GM19351 (cell line): ENCODE measurements around the gene C3orf18.
"Not testable (repeated sequence)": the region's sequence is repeated elsewhere in the genome, so short reads cannot be mapped to it uniquely, and the experiment has no call there.

Experiments
- ATAC-seq: cut with Tn5 transposase; IDR thresholded peaks from one replicate; pipeline ENCODE4 v1.9.1; 2021; ENCODE audit warnings: mild to moderate bottlenecking, moderate library complexity; ENCODE audit not compliant: unreplicated experiment

The C3orf18 gene

DNA sequence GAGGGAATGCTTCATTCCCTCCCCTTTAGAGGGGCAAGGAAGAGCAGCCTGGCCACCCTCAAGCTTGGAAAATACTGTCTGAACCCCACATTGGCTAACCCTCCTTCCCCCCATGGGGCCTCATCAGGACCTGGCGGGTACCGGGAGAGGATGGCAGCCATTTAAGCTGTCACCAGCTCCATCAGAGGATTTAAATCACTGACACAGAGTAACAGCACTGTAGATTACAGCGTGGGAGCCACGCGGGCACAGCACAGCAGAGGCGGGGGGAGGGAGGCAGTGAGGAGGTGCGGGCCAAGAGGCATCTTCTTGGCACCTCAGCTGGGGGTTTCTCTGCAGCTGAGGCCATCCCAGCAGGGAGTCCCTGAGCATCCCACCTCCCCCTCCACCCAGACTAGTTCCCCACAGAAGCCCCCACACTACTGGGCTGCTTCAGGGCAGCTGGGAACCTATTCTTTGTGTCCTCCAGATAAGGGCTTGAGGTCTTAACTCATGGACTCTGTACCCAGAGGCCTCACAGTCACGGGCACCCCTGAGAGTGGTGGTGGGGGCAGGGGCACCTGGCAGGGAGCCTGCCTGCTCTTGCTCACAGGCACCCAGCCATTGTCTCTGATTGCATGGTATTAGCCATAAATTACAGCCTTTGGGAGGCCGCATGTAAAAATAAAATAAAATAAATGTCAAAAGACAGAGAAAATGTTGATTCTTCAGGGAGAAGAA lies 42.2 kb downstream of the C3orf18 start:
- ATAC-seq: no peak

DNA sequence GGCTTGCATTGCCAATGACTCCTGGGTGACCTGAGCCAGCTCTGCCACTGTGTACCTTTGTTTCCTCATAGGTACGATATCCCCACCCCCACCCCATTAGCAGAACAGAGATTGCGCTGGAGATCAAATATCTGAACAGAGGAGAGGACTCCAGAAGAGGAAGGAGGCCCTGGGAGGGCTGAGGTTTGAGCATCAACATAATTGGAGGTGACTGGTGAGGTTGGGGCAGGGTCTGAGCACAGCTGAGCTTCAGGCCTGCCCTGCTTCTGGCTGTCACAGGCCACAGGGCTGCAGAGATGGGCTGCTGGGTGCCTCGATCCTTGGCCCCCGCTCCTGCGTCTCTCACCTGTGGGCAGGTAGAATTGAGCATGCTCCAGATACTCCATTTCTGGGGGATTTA lies 42.8 kb downstream of the C3orf18 start:
- ATAC-seq: no peak

DNA sequence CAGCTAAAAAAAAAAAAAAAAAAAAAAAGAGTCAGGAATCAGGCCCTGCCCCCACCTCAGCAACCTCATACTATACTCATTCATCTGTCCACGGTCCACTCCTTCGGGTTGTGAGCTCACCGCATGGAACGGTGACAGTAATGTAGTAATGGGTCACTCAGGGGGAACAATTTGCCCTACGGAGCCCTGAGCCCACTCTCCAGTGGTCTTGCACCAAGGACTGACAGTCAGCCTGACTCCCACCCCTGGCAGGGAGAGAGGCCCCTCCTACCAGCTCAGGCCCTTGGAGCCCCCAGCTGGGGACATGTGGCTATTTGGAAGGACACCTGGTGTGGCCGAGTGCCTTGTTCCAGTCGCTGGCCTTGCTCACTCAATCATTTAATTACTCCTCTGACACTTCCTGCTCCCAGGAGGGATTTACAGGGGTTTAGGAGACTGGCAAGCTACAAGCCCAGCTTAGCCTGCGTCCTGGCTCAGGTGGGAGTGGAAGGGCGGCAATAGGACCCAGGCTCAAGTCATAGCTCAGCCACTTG lies 44.2 kb downstream of the C3orf18 start:
- no peak for ATAC-seq

DNA sequence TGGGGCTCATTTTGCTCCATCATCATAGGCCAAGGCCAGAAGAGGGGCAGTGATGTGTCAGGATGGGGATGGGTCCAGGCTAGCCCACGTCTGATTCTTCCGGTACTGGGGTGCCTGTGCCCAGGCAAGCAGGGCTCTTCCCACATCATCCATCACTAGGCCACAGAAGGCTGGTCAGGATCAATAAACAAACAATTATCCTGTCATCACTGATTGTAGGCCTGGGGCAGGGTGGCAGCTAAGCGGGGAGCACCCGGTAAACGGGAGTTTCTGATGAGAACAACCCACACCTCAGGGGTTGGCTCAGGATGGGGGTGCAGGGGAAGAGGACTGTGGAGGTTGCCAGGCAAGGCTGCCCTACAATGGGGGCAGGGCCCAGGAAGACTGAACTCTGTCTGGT lies 46.0 kb downstream of the C3orf18 start:
- no peak for ATAC-seq

DNA sequence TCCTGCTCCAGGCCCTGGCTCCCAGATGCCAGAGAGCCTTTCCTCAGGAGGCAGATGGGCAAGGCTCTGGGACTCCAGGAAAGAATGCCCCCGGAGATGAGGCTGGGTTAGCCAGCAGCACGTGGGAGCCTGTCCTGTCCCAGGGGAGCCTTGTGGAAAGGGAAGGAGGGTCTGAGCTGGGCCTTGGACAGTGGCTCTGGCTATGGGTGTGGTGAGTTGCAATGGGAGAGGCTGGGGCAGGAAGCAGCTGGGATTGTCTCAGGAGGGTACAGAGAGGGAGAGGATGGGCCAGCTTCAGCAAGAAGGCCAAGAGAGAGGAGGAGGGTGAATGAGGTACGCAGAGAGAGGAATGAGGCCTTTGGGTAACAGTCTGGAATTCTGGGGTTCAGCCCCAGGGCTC lies 46.7 kb downstream of the C3orf18 start:
- ATAC-seq: no peak

DNA sequence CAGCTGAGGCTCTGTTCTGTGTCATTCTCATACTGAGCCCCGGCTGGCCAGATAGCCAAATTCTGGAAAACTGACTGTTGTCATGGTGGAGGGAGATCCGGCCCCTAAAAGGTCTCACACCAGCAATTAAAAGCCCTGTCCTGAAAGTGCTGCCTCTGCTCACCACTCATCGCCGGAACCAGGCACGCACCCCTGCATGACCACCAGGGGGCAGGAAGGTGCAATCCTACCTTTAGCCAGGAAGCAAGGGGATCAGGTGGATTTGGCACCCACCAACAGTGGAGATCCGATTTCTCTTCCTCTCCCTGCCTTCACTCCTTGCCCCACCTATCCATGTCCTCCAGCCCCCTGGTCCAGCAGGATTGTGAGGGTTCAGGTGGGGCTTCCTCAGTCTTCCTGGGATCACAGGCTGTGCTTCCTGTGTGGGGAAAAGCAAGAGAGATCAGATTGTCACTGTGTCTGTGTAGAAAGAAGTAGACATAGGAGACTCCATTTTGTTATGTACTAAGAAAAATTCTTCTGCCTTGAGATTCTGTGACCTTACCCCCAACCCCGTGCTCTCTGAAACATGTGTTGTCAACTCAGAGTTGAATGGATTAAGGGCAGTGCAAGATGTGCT lies 48.0 kb downstream of the C3orf18 start:
- ATAC-seq: no peak

DNA sequence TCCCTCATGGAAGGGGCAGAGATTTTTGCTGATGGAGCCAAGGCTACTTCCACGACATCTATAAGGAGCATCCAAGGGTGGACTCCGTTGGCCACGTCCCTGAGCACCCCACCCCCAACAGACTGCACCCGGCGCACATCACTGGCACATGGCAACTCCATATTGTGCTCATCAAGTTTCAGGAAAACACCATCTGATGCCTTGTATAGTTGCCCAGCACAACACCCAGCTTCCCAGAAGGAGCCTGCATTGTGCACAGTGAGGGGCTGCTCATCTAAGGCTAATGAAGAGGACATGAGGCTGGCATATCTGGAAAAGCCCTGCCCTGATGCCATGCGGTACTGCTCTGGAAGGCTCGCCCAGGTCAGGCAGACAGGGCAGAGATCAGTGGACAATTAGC lies 49.1 kb downstream of the C3orf18 start:
- ATAC-seq: no peak

DNA sequence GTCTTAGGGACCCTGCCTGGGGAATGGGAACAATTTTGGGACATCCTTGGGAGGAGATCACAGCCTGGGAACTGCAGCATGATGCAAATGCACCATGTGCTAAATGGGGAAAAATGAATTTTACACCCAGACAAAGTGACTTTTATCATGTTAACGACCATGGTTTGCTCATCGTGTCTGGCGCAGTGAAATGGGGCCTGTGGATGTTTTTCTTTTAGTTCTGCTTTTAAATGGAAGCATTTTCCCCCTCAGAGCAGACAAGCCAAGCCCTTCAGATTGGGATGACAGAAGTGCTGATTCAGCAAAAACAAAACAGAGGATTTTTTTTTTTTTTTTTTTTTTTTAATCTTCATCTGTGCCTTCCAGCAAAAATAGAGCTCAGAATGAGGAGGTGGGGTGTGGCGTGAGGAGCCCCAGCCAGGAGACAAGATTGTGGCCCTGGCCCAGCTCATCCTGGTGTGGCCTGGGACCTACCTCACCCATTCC lies 49.8 kb downstream of the C3orf18 start:
- no peak for ATAC-seq

DNA sequence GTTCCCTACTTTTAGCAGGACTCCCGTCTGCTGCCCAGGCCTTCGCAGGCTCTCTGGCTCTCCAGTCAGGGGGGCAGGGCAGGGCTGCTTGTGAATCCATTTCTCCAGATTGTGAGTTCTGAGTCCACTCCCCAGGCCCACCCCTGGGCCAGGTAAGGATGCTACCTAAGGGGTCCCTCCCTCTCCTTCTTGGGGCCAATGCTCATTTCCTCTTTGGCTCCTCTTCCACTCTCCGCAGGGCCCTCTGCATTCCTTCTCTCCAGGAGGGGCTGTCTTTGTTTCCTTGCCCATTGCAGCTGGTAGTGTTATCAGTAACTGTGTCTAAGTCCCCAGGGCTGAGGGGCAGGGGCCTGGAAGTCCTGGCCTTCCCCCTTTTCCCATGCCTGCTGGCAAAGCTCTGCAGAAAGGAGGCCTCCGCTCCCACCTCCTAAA lies 51.1 kb downstream of the C3orf18 start:
- no peak for ATAC-seq

DNA sequence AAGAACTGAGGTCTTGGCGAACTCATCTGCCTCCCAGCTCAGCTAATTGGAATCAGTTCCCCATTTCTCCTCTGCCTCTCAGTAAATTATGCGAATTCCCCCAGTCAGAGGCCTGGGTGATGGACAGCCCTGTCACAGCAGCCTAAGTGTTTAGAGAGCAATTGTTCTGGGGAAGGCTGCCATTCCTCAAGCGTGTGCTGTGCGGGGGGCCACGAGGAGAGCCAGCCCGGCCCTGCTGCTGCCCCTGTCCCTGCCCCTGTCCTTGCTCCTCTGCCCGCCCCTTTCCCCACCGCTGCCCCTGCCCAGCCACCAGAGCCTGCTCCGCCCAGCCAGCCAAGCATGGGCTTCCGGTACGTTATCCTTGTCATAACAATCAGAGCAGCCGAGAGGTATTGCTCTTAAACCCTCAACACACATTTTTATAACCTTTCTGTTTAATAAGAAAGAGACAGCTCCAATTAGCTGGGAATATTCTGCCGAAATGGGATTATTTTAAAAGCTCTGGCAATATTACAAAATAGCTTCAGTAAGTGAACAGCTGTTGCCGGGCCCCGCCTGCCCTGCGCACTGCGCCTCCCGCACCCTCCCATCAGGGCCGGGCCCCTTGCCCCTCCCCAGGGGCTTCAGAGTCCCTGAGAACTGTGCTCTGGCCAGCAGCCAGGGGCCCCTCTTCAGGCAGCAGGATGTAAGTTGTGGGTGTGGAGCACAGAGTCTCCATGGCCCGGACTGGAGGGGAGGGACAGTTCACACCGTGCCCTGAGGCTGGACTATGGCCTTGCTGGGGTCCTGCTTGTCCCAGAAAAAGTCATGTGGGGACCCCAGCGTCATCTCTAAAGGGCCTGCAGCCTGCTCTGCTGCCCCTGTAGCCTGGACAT lies 51.7 kb downstream of the C3orf18 start:
- ATAC-seq: no peak

DNA sequence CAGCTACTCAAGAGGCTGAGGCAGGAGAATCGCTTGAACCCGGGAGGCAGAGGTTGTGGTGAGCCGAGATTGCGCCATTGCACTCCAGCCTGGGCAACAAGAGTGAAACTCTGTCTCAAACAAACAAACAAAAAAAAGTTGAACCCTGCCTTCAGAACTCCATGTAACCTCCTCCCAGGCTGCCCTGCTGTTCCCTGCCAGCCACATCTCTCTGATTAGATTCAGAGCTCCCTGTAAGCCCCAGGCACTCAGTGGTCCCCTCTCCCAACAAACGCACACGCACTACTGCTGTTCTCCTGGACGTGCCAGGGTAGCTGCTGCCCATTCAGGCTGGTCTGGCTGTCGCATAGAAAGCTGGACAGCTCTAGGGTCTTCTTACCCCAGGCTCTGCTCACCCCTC lies 54.6 kb downstream of the C3orf18 start:
- not testable (repeated sequence) for ATAC-seq

DNA sequence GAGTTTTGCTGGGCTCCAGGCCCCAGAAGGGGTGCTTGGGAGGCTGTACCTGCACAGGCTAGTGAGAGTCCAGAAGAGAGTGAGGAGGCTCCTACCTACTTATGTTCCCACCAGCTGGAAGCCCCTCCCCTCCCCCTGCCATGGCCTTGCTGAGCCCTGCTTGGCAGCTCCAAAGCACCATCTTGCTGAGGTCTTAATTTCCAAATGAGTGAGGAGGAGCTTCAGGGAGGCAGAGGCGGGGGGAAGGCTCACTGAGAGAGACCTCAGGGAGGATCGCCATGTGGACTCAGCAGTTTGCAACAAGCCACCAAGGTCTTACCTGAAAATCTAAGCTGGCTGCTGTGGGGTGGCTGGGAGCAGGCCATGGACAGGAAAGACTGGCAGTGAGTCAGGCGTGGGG lies 55.4 kb downstream of the C3orf18 start:
- ATAC-seq: no peak

DNA sequence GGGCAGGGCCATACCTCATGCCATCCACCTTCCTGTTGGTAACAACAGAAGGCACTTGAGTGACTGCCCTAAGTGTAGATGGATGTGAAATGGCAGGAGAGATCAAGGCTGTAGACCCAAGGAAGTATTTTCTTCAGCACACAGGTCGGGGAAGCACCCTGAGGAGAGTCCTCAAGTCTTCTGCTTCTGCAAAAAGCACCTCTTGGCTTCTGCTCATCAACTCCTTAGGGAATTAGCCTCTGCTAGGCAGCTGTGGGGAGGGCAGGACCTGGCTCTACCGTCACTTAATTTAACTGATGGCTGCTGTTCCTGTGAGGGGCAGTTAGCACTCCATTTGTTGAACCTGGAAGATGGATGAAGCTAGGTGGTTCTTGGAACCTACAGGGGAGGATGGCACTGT lies 57.2 kb downstream of the C3orf18 start:
- ATAC-seq: no peak

DNA sequence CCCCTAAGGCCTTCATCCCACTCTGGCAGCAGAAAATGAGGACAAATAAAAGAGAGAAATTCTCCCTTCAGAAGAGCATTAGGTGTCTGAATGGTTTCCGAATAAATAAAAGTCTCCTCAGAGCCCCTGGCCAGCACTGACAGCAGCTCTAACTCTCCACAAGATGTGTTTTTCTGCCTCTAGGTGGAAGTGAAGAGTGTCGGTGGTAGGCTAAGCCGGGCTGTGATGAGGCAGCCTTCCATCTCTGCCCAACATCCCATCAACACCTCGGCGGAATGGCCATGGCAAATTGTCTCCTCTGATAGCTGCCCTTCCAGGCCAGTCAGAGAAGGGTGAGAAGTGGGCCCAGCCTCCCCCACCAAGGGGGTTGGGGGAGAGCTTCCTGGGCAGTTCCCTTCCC lies 57.8 kb downstream of the C3orf18 start:
- ATAC-seq: no peak

DNA sequence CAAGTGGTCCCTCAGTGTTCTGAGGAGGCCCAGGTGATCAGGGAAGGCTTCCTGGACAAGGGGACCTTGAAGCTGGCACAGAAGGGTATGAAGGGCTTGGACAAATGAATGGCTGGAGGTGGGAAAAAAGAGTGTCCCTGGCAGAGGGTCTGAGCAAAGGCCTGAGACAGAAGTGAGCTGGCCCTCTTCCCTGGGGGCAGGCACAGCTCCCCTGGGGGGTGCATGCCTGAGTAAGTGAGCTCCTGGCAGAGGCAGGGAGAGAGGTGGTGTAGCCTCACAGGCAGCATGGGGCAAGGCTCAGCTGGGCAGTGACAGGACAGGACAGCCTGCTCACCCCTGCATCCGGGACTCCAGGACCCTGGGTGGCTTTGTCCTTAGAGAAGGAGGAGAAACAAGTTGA lies 58.7 kb downstream of the C3orf18 start:
- no peak for ATAC-seq
